Mesothelial cell of epicardium (in vitro differentiated cells): ENCODE data around the gene RHEX. TPM values are rescaled to one million over a fixed set of nuclear protein-coding genes. Genes with fewer than 3 reads are reported as not detected.
"Not testable (repeated sequence)": the region's sequence is repeated elsewhere in the genome, so short reads cannot be mapped to it uniquely, and the experiment has no call there.

ENCODE experiments used
- DNase-seq, 2 experiments: peaks; one replicate each; pipeline ENCODE4 v3.0.0; 2021; ENCODE audit warnings: low spot score in 2 of 2; ENCODE audit not compliant: unreplicated experiment in 2 of 2
- H3K27ac Mint-ChIP-seq: 2 replicates; pipeline ENCODE4 v1.8.0; 2021; ENCODE audit warnings: mixed read lengths
- H3K27me3 Mint-ChIP-seq: 2 replicates; pipeline ENCODE4 v1.8.0; 2021; ENCODE audit warnings: low read depth, mixed read lengths
- H3K36me3 Mint-ChIP-seq: 2 replicates; pipeline ENCODE4 v1.8.0; 2021; ENCODE audit warnings: mixed read lengths
- H3K4me1 Mint-ChIP-seq: 2 replicates; pipeline ENCODE4 v1.8.0; 2021; ENCODE audit warnings: mixed read lengths
- H3K4me3 Mint-ChIP-seq: 2 replicates; pipeline ENCODE4 v1.8.0; 2021; ENCODE audit warnings: mild to moderate bottlenecking, moderate library complexity, mixed read lengths
- H3K9me3 Mint-ChIP-seq: 2 replicates; pipeline ENCODE4 v1.8.0; 2021; ENCODE audit warnings: mixed read lengths
- total RNA-seq: library from RNA; stranded (reverse); gene quantifications from 3 replicates; pipeline ENCODE4 v1.2.1, GENCODE V29; 2021
- TF ChIP-seq, protein P1 (sequence below): fragments of 200-600 bp; sonication (generic); IDR thresholded peaks from one replicate; pipeline ENCODE4 v1.5.0; 2021; ENCODE audit warnings: antibody characterized with exemption; ENCODE audit not compliant: unreplicated experiment

RHEX gene
- total RNA-seq, 1 donor from 2014 or later = not detected

DNA sequence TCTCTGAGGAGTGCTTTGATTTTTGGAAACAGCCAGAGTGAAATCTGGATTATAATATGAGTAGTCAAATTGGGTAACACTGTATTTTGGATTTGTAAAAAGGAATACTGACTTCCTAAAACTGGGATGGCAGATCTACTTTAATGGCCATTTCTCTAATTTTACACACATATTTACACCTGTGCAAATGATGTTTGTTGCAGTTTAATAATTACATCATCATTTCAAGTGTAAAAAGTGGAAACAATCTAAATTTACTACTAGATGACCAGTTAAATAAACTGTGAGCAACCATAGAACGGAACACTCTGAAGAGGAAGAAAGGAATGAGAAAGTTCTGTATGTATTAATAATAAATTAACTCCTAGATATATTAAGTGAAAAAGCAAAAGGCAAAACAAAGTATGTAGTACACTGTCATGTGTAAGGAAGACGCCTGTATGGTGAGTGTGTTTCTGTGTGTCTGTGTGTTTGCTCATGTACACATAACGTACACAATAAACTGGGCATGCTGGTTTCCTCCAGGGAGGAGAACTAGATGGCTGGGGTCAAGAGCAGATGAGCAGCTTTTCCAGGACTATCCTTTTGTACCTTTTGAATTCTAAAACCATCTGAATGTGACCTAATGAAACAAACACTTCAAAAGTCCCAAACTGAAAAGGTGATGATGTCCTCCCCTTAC, 2.9 kb upstream of the RHEX start:
- DNase-seq = no peak
- H3K36me3 Mint-ChIP-seq = no peaks in the 10 kb centered on the region
- H3K27me3 Mint-ChIP-seq = peaks cover 3% of the 10 kb centered on the region
- no peaks in the 10 kb centered on the region for H3K9me3 Mint-ChIP-seq
- no peak overlapping the region for H3K4me3 Mint-ChIP-seq
- no peak overlapping the region for H3K27ac Mint-ChIP-seq
- no peaks in the 10 kb centered on the region for H3K4me1 Mint-ChIP-seq
- TF ChIP-seq, protein P1, sequence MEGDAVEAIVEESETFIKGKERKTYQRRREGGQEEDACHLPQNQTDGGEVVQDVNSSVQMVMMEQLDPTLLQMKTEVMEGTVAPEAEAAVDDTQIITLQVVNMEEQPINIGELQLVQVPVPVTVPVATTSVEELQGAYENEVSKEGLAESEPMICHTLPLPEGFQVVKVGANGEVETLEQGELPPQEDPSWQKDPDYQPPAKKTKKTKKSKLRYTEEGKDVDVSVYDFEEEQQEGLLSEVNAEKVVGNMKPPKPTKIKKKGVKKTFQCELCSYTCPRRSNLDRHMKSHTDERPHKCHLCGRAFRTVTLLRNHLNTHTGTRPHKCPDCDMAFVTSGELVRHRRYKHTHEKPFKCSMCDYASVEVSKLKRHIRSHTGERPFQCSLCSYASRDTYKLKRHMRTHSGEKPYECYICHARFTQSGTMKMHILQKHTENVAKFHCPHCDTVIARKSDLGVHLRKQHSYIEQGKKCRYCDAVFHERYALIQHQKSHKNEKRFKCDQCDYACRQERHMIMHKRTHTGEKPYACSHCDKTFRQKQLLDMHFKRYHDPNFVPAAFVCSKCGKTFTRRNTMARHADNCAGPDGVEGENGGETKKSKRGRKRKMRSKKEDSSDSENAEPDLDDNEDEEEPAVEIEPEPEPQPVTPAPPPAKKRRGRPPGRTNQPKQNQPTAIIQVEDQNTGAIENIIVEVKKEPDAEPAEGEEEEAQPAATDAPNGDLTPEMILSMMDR = no peak

DNA sequence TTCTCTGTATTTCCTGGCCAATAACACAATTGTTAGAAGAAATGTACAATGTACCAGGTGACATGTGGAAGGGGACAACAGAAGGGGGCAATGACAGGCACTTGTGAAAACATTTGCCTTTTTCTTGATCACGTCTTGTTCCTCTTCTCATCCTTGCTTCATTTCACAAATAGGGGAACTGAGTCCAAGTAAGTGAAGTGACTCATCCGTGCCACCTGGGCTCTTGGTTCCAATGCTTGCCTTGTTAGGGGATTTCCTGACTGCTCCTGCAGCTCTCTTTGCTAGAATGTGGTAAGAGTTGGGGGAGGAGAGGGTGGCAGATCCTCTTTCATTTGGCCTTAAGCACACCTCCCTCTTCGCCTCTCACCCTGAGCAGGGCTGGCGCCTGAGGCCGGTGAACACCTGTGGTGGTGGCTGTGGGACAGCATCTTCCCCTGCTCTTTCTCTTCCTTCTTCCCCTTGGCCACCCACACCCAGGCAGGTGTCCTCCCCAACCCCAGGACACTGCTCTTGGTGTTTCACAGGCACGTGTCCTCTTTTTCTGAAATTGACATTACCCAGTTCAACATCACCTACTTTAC, 2.2 kb upstream of the RHEX start:
- H3K4me3 Mint-ChIP-seq = no peak overlapping the region
- H3K9me3 Mint-ChIP-seq = no peaks in the 10 kb centered on the region
- H3K27me3 Mint-ChIP-seq = peaks cover 3% of the 10 kb centered on the region
- no peak overlapping the region for H3K27ac Mint-ChIP-seq
- no peak for DNase-seq
- no peaks in the 10 kb centered on the region for H3K4me1 Mint-ChIP-seq
- TF ChIP-seq, protein P1 = no peak
- no peaks in the 10 kb centered on the region for H3K36me3 Mint-ChIP-seq

GRCh38 chr1:206052231-206052865, 625 bp upstream of the RHEX start:
- not testable (repeated sequence) for H3K4me1 Mint-ChIP-seq, H3K4me3 Mint-ChIP-seq, H3K27me3 Mint-ChIP-seq, DNase-seq, H3K9me3 Mint-ChIP-seq, H3K27ac Mint-ChIP-seq, H3K36me3 Mint-ChIP-seq

DNA sequence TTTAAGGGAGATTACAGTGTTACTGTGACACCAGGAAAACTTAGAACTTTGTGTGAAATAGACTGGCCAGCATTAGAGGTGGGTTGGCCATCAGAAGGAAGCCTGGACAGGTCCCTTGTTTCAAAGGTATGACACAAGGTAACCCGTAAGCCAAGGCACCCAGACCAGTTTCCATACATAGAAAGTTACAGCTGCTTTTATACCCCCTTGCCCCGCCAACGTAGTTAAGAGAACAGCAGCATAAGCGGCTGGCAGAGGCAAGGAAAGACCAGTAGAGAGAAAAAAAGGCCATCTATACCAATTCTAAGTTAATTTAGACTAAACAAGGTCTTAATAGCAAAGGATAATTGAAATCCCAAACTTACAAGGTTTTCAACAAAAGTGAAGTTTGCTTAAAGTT, 643 bp downstream of the RHEX start:
- not testable (repeated sequence) for H3K9me3 Mint-ChIP-seq, DNase-seq, H3K4me3 Mint-ChIP-seq, H3K4me1 Mint-ChIP-seq, H3K27ac Mint-ChIP-seq, H3K36me3 Mint-ChIP-seq, H3K27me3 Mint-ChIP-seq

DNA sequence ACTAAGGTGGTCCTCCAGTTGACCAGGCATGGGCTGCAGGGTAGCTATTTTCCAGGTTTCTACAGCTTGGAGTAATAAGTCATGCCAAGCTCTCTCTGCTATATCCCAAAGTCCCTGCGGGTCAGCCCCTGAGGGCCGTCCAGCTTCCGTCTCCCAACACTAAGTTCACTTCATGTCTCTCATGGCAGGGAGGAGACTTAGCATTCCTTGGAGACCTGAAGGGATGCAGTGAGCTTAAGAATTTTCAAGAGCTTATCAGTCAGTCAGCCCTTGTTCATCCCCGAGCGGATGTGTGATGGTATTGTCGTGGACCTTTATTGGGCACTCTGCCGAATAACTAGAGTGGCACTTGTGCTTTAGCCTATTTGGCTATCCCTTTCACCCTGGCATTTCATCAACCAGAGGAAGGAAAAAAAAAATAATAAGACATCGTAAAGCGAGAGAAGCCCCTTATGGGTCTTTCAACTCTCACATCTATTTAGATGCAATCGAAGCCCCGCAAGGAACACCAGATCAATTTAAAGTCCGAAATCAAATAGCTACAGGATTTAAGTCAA, 2.2 kb downstream of the RHEX start:
- H3K27me3 Mint-ChIP-seq, DNase-seq, H3K9me3 Mint-ChIP-seq, H3K4me3 Mint-ChIP-seq, H3K4me1 Mint-ChIP-seq, H3K36me3 Mint-ChIP-seq, H3K27ac Mint-ChIP-seq: not testable (repeated sequence)

- not testable (repeated sequence) for H3K27me3 Mint-ChIP-seq, H3K36me3 Mint-ChIP-seq, DNase-seq, H3K4me1 Mint-ChIP-seq, H3K9me3 Mint-ChIP-seq, H3K4me3 Mint-ChIP-seq, H3K27ac Mint-ChIP-seq
These were observed 2.8 kb downstream of the RHEX start for GRCh38 chr1:206055639-206056323.

DNA sequence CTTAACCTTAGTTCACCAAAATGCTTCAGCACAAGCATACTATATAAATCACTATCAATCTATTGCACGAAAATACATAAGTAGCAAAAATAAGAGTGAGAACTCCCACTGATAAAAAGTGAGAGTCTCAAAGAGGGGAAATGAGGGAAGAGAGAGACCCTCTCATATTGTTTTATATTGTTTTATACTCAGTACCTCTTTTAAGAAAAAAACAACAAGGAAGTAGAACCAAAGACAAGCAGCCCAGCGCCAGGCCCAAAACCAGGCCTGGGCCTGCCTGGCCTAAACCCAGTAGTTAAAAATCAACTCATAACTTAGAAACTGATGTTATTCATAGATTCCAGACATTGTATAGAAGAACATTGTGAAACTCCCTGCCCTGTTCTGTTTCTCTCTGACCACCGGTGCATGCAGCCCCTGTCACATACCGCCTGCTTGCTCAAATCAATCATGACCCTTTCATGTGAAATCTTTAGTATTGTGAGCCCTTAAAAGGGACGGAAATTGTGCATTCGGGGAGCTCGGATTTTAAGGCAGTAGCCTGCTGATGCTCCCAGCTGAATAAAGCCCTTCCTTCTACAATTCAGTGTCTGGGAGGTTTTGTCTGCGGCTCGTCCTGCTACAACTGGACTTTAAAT, 5.4 kb downstream of the RHEX start:
- H3K36me3 Mint-ChIP-seq, H3K27ac Mint-ChIP-seq, DNase-seq, H3K4me3 Mint-ChIP-seq, H3K9me3 Mint-ChIP-seq, H3K27me3 Mint-ChIP-seq, H3K4me1 Mint-ChIP-seq: not testable (repeated sequence)
